ENCODE measurements around the gene DCTN1.

Gene DCTN1

GRCh38 chr2:74413001-74413698 lies 33.0 kb upstream of the DCTN1 start:
- no peak for DNase-seq

- no peak for DNase-seq
These were observed 27.6 kb upstream of the DCTN1 start for GRCh38 chr2:74407682-74408081.

- no peak for DNase-seq
These were observed 25.9 kb upstream of the DCTN1 start for GRCh38 chr2:74406035-74406434.

- no peak for DNase-seq
These were observed 21.8 kb upstream of the DCTN1 start for GRCh38 chr2:74401891-74402290.

GRCh38 chr2:74399785-74400184 lies 19.7 kb upstream of the DCTN1 start:
- DNase-seq, result no peak

GRCh38 chr2:74396149-74396548 lies 16.0 kb upstream of the DCTN1 start:
- no peak for DNase-seq

GRCh38 chr2:74393525-74393924 lies 13.4 kb upstream of the DCTN1 start:
- no peak for DNase-seq

GRCh38 chr2:74392449-74392743 lies 12.3 kb upstream of the DCTN1 start:
- no peak for DNase-seq

- DNase-seq, result peak; percentile 96
These were observed 11.7 kb upstream of the DCTN1 start for GRCh38 chr2:74391580-74392448.

- DNase-seq, result peak; percentile 33
These were observed 11.1 kb upstream of the DCTN1 start for GRCh38 chr2:74391209-74391579.

- DNase-seq, result no peak
These were observed 10.5 kb upstream of the DCTN1 start for GRCh38 chr2:74390606-74391005.

GRCh38 chr2:74387346-74387745 lies 7.2 kb upstream of the DCTN1 start:
- DNase-seq, result no peak

GRCh38 chr2:74385396-74385795 lies 5.3 kb upstream of the DCTN1 start:
- no peak for DNase-seq

GRCh38 chr2:74384051-74384450 lies 3.9 kb upstream of the DCTN1 start:
- no peak for DNase-seq

- no peak for DNase-seq
These were observed 3.1 kb upstream of the DCTN1 start for GRCh38 chr2:74383254-74383653.

- no peak for DNase-seq
These were observed 1.6 kb upstream of the DCTN1 start for GRCh38 chr2:74381751-74382150.

- no peak for DNase-seq
These were observed 2.1 kb downstream of the DCTN1 start for GRCh38 chr2:74378007-74378406.

GRCh38 chr2:74375838-74376237 lies 4.3 kb downstream of the DCTN1 start:
- no peak for DNase-seq

GRCh38 chr2:74374509-74375205 lies 5.5 kb downstream of the DCTN1 start:
- no peak for DNase-seq

GRCh38 chr2:74373985-74374384 lies 6.1 kb downstream of the DCTN1 start:
- DNase-seq, result no peak

- no peak for DNase-seq
These were observed 6.9 kb downstream of the DCTN1 start for GRCh38 chr2:74373221-74373676.

GRCh38 chr2:74372674-74373073 lies 7.4 kb downstream of the DCTN1 start:
- DNase-seq, result no peak

- DNase-seq, result no peak
These were observed 8.7 kb downstream of the DCTN1 start for GRCh38 chr2:74371421-74371820.

- DNase-seq, result no peak
These were observed 10.1 kb downstream of the DCTN1 start for GRCh38 chr2:74369976-74370375.

All from effector CD8-positive, alpha-beta T cell (primary cell).